OCI-M2 (cell line): ENCODE data around the gene CHD5.

ENCODE experiments used
- DNase-seq: peaks from one replicate; lab custom pipeline; 2025; ENCODE audit not compliant: unreplicated experiment; lab: John Stamatoyannopoulos, UW

Gene CHD5

DNA sequence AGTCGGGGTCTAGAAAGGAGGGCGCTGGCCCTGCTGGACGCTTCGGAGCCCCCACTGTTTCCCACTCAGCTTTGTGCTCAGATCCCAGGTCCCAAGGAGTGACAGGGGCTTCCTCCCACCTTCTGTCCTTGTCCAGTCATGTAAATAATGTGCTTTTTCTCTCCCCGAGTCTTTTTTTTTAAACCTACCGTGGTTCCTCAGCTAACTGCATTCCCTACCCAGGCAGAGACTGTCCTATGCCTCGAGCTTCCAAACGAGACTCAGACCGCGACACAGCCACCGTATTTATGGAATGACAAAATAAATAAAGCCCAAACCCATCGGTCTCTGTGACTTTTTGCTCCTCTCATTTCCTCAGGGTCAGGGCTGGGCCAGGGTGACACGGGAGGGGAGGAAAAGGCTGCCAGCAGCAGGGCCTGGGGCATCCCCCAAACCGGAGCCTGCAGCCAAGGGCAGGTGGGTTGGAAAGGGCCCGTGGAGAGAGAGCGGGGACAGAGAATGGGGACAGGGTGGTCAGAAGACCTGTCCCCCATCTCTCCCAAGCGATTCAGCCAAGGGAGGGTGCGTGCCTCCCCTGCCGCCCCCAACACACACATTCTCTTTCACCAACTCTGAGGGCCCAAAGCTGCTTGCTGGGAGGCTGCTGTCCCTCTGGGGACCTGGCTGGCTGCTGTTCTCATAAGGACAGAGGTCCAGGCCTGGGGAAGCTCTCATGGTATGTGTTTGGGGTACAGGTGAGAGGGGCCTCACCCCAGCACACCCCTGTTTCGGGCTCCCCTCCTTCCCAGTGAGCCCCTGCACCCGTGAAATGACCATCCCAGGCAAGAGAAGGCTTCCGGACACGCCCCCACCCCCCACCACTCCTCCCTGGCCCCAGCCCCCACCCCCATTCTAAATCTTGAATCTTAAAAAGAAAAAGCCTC, 79.0 kb downstream of the CHD5 start:
- no peak for DNase-seq

DNA sequence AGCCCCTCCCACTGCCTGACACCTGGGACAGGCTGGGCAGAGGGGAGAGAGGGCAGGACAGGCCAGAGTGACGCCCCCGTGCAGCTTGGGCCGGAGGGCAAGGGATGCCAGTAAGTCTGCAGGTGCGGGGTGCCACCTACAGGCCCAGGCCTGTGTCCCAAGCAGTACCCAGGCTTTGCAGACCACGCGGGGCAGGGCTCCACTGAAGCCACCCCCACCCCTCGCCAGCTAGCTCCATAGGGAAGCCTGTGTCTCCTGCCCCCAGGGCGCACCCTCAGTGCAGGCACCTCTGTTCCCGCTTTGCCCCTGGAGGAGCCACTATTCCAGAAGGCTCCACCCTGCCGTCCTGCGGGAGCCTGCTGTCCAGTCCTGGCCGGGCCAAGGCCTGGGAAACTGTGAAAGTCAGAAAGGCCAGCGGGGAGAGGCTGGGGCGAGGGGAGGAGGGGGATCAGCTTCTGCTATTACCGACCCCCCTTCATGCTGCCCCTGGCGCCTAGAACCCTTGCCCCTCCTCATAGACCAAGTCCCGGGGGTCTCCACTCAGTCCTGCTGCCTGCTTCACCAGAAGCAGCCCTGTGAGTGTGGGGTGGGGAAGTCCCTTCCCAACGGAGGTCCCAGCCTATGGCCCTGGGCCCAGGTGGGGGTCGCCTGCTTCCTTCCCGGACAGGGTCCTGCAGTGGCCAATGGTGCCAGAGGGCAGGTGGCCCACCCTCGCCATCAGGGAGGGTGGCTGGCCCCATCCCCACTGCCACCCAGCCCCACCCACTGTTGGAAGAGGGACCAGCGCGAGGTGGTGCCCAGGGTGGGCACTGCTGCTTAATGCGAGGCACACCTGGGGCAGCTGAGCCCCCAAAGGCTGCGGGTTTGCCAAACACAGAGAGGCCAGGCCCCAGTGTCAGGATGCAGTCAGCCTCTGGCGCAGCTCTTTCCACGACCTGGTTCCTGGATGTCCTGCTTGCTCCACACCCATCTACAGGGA, 80.0 kb downstream of the CHD5 start:
- DNase-seq, result no peak

GRCh38 chr1:6099297-6099696, 80.8 kb downstream of the CHD5 start:
- no peak for DNase-seq

DNA sequence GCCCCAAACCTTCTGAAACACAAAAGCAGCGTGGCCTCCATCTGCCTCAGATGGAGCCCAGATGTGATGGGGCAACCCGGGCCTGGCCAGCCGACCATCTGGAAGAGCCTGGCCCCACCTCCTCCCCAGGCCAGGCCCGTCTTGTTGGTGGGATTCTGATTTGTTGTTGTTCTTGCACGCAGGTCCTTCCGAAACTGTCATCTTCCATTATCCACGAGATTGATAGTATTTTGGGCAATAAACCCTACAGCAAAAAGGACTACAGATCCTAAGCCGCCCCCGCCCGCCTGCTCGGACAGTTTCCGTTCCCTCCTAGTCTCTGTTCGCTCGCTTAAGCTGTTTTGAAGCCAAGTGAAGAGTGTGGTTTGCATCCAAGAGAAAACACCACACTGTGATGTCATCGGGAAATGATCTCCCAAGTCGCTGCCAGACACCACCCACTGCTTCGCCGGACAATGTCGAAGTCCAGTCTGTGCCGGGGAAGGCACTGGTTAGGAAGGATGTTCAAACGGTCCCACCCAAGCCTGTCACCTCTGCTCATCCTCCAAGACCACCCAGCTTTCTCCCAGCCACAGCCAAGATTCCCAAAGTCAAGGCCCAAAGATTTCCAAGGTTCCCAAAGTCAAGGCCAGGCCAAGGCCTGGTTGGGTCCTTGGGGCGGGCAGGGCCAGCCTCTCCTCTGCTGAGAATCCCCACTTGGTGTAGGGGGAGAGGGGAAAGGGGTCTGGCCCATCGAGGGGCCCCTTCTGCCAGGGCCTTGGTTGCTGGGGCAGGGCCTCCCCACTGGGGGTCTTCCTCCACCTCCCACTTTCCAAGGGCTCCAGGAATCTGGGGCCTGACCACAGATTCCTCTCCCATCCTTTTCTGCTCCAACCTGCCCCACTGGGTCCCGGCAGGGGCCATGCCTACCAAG, 81.6 kb downstream of the CHD5 start:
- DNase-seq, result no peak

- no peak for DNase-seq
Measured at GRCh38 chr1:6097824-6098223, 82.3 kb downstream of the CHD5 start.

GRCh38 chr1:6097117-6097595, 83.0 kb downstream of the CHD5 start:
- DNase-seq, result no peak

- DNase-seq, result no peak
Measured at GRCh38 chr1:6096243-6097116, 83.6 kb downstream of the CHD5 start.

DNA sequence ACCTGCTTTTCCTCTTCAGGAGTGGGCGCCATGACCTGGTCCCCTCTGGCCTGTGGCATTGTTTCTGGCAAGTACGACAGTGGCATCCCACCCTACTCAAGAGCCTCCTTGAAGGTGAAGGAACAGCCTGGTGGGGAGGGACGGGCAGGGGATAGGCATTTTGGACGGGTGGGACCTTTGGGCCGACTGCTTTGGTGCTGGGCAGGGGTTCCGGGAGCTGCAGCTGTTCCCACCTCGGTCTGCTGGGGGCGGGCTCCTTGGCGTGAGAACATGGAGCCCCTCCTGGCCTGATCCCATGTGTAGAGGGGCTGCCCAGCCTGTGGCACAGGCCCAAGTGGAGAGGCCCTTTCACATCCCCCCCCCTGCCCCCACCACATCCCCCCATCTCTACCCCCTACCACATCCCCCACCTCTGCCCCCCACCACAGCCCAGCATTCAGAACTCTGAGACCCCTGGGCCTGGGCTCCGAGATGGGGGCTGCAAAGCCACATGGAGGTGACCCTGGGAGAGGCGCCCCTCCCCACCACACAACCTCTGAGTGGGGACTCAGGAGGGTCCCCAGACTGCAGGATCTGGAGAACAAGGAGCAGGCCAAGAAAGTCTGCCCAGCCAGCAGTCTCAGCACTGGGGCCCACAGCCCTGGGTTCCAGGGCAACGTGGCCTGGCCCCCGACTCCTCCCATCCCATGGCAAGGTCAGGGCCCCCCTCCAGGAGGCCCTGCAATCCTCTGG, 84.4 kb downstream of the CHD5 start:
- DNase-seq, result no peak

- no peak for DNase-seq
Measured at GRCh38 chr1:6094801-6095505, 85.2 kb downstream of the CHD5 start.

DNA sequence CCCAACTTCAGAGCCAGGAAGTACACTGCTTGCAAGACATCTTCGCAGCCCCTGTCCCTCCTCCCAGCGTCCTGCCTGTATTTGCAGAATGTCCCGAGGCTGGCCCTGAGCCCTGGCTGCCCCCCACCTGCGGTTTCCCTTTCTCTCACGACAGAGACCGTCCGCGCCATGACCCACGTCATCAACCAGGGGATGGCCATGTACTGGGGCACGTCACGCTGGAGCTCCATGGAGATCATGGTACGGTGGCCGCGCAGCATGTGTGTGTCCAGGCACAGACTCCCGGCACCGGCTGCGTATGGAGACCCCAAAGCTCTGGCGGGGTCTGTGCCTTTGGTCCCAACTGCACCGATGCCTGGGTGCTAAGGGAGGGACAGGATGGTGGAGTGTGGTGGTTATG, 85.9 kb downstream of the CHD5 start:
- no peak for DNase-seq

GRCh38 chr1:6093611-6094010, 86.5 kb downstream of the CHD5 start:
- DNase-seq, result no peak

GRCh38 chr1:6093071-6093470, 87.0 kb downstream of the CHD5 start:
- no peak for DNase-seq

GRCh38 chr1:6092211-6092610, 87.9 kb downstream of the CHD5 start:
- no peak for DNase-seq

DNA sequence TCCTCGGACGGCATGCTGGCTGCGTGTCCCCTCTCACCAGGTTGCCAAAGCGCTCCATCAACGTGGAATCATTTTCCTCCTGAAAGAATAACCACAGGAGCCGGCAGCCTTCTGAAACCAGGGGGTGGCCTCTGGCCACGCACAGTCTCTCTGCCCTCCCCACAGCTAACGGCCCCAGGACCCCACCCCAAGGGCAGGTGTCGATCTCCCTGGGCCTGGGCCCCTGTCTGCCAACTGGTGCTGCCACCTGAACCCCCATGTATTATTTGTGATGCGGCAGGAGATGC, 88.4 kb downstream of the CHD5 start:
- no peak for DNase-seq

- no peak for DNase-seq
Measured at GRCh38 chr1:6090996-6091822, 88.9 kb downstream of the CHD5 start.

GRCh38 chr1:6090288-6090687, 89.8 kb downstream of the CHD5 start:
- DNase-seq, result no peak

- DNase-seq, result no peak
Measured at GRCh38 chr1:6088956-6089355, 91.2 kb downstream of the CHD5 start.

- no peak for DNase-seq
Measured at GRCh38 chr1:6087958-6088357, 92.2 kb downstream of the CHD5 start.
